ENCODE data around the gene PHOX2A. TPM values are rescaled to one million over a fixed set of nuclear protein-coding genes. Genes with fewer than 3 reads are reported as not detected.

PHOX2A gene
- total RNA-seq, 1 donor from 2014 or later, result not detected

- Histone ChIP-seq H3K27me3 (no peaks in the 10 kb centered on the region), H3K4me3 (no peak overlapping the region), H3K9me3 (no peaks in the 10 kb centered on the region), H3K27ac (no peak overlapping the region), H3K4me1 (no peaks in the 10 kb centered on the region), H3K36me3 (no peaks in the 10 kb centered on the region)
- intact Hi-C loops (cut with DNase I), result no loop called here
- no peak for TF ChIP-seq CTCF (IDR thresholded peaks at IDR 0.05)
- DNase-seq (ENCODE audit: low spot score in 2 of 2), result no peak
Measured at GRCh38 chr11:72283947-72284346, 40.0 kb upstream of the PHOX2A start.

GRCh38 chr11:72280726-72281315, 36.8 kb upstream of the PHOX2A start:
- H3K4me3 ChIP-seq, result no peak overlapping the region
- H3K27ac ChIP-seq, result no peak overlapping the region
- intact Hi-C loops (cut with DNase I), result no loop called here
- no peaks in the 10 kb centered on the region for H3K9me3 ChIP-seq
- TF ChIP-seq CTCF (IDR thresholded peaks at IDR 0.05), result no peak
- no peaks in the 10 kb centered on the region for H3K4me1 ChIP-seq
- no peaks in the 10 kb centered on the region for H3K36me3 ChIP-seq
- H3K27me3 ChIP-seq, result no peaks in the 10 kb centered on the region
- DNase-seq (ENCODE audit: low spot score in 2 of 2), result no peak

GRCh38 chr11:72280037-72280436, 36.1 kb upstream of the PHOX2A start:
- Histone ChIP-seq H3K27ac (no peak overlapping the region), H3K9me3 (no peaks in the 10 kb centered on the region), H3K27me3 (no peaks in the 10 kb centered on the region), H3K36me3 (no peaks in the 10 kb centered on the region), H3K4me1 (no peaks in the 10 kb centered on the region), H3K4me3 (no peak overlapping the region)
- intact Hi-C loops (cut with DNase I), result no loop called here
- no peak for TF ChIP-seq CTCF (IDR thresholded peaks at IDR 0.05)
- no peak for DNase-seq (ENCODE audit: low spot score in 2 of 2)

- Histone ChIP-seq H3K36me3 (no peaks in the 10 kb centered on the region), H3K27me3 (no peaks in the 10 kb centered on the region), H3K9me3 (no peaks in the 10 kb centered on the region), H3K4me1 (no peaks in the 10 kb centered on the region), H3K4me3 (no peak overlapping the region), H3K27ac (no peak overlapping the region)
- intact Hi-C loops (cut with DNase I), result no loop called here
- no peak for DNase-seq (ENCODE audit: low spot score in 2 of 2)
- TF ChIP-seq CTCF (IDR thresholded peaks at IDR 0.05), result no peak
Measured at GRCh38 chr11:72278905-72279304, 34.9 kb upstream of the PHOX2A start.

GRCh38 chr11:72274435-72274834, 30.5 kb upstream of the PHOX2A start:
- Histone ChIP-seq H3K36me3 (no peaks in the 10 kb centered on the region), H3K27me3 (no peaks in the 10 kb centered on the region), H3K4me1 (no peaks in the 10 kb centered on the region), H3K27ac (no peak overlapping the region), H3K9me3 (no peaks in the 10 kb centered on the region), H3K4me3 (no peak overlapping the region)
- no peak for DNase-seq (ENCODE audit: low spot score in 2 of 2)
- intact Hi-C loops (cut with DNase I), result no loop called here
- no peak for TF ChIP-seq CTCF (IDR thresholded peaks at IDR 0.05)

- H3K4me1 ChIP-seq, result no peaks in the 10 kb centered on the region
- H3K9me3 ChIP-seq, result no peaks in the 10 kb centered on the region
- no peaks in the 10 kb centered on the region for H3K27me3 ChIP-seq
- intact Hi-C loops (cut with DNase I), result no loop called here
- no peak for DNase-seq (ENCODE audit: low spot score in 2 of 2)
- H3K27ac ChIP-seq, result no peak overlapping the region
- no peaks in the 10 kb centered on the region for H3K36me3 ChIP-seq
- no peak overlapping the region for H3K4me3 ChIP-seq
- no peak for TF ChIP-seq CTCF (IDR thresholded peaks at IDR 0.05)
Measured at GRCh38 chr11:72271980-72272379, 28.0 kb upstream of the PHOX2A start.

All from ascending aorta (tissue), 2 donors.